GM23338 (cell line): ENCODE data around the gene ANTXR1. TPM values are rescaled to one million over a fixed set of nuclear protein-coding genes. Genes with fewer than 3 reads are reported as not detected.

Experiments used
- ATAC-seq: fragments of 200-7000 bp; cut with Tn5 transposase; 3 replicates; pipeline ENCODE4 v1.9.1; 2020
- DNase-seq: peaks from one replicate; pipeline ENCODE4 v3.0.0-alpha.2; 2015; ENCODE audit warnings: low spot score
- H2AFZ ChIP-seq: fragments of 200-600 bp; sonication (generic); 2 replicates; pipeline ENCODE4 v1.8.0; 2016; ENCODE audit warnings: antibody characterized with exemption, mild to moderate bottlenecking, moderate library complexity
- H3F3A ChIP-seq: fragments of 200-600 bp; sonication (generic); replicated peaks from 2 replicates; pipeline ENCODE4 v1.8.0; 2017; ENCODE audit warnings: antibody characterized with exemption, mixed run types, low read depth
- H3K27ac ChIP-seq: fragments of 200-600 bp; sonication (generic); 2 replicates; pipeline ENCODE4 v1.6.1; 2016; ENCODE audit warnings: low read depth
- H3K27me3 ChIP-seq: fragments of 200-600 bp; sonication (generic); 2 replicates; pipeline ENCODE4 v1.8.0; 2016; ENCODE audit warnings: mild to moderate bottlenecking, mixed run types, moderate library complexity; ENCODE audit not compliant: insufficient read depth
- H3K36me3 ChIP-seq: fragments of 200-600 bp; sonication (generic); 2 replicates; pipeline ENCODE4 v1.8.0; 2016; ENCODE audit warnings: mild to moderate bottlenecking; ENCODE audit not compliant: insufficient read depth
- H3K4me1 ChIP-seq: fragments of 200-600 bp; sonication (generic); 2 replicates; pipeline ENCODE4 v1.8.0; 2016; ENCODE audit warnings: mild to moderate bottlenecking, moderate library complexity; ENCODE audit not compliant: insufficient read depth
- H3K4me2 ChIP-seq: fragments of 200-600 bp; sonication (generic); 2 replicates; pipeline ENCODE4 v1.7.1; 2017; ENCODE audit warnings: mixed run types
- H3K4me3 ChIP-seq: fragments of 200-600 bp; sonication (generic); 2 replicates; pipeline ENCODE4 v1.6.1; 2016; ENCODE audit warnings: mixed run types
- H3K79me2 ChIP-seq: fragments of 200-600 bp; sonication (generic); replicated peaks from 2 replicates; pipeline ENCODE4 v1.8.0; 2017; ENCODE audit warnings: mild to moderate bottlenecking; ENCODE audit not compliant: insufficient read depth
- H3K9me2 ChIP-seq: fragments of 200-600 bp; sonication (generic); 2 replicates; pipeline ENCODE4 v1.8.0; 2017; ENCODE audit not compliant: insufficient read depth
- H4K20me1 ChIP-seq: fragments of 200-600 bp; sonication (generic); replicated peaks from 2 replicates; pipeline ENCODE4 v1.8.0; 2017; ENCODE audit warnings: mild to moderate bottlenecking; ENCODE audit not compliant: insufficient read depth
- H3K27ac Mint-ChIP-seq: 2 replicates; pipeline ENCODE4 v1.8.0; 2020; ENCODE audit warnings: inconsistent platforms, mild to moderate bottlenecking, moderate library complexity, mixed read lengths
- H3K27me3 Mint-ChIP-seq: 3 replicates; pipeline ENCODE4 v1.8.0; 2022; ENCODE audit warnings: low read depth, mild to moderate bottlenecking, moderate library complexity, mixed read lengths, inconsistent platforms; ENCODE audit not compliant: insufficient read depth, poor library complexity
- H3K36me3 Mint-ChIP-seq: 3 replicates; pipeline ENCODE4 v1.8.0; 2021; ENCODE audit warnings: low read depth, mild to moderate bottlenecking, inconsistent platforms, moderate library complexity, mixed read lengths
- H3K4me1 Mint-ChIP-seq: 3 replicates; pipeline ENCODE4 v1.8.0; 2020; ENCODE audit warnings: mild to moderate bottlenecking, inconsistent platforms, mixed read lengths
- H3K4me3 Mint-ChIP-seq: 3 replicates; pipeline ENCODE4 v1.8.0; 2021; ENCODE audit warnings: moderate library complexity, mild to moderate bottlenecking, inconsistent platforms, mixed read lengths
- H3K9me3 Mint-ChIP-seq: 3 replicates; pipeline ENCODE4 v1.8.0; 2020; ENCODE audit warnings: moderate library complexity, mild to moderate bottlenecking, inconsistent platforms, mixed read lengths
- EZH2 ChIP-seq: fragments of 200-600 bp; sonication (generic); IDR thresholded peaks from one replicate; pipeline ENCODE4 v1.8.0; 2017; ENCODE audit warnings: antibody characterized with exemption, mild to moderate bottlenecking, low read depth; ENCODE audit not compliant: unreplicated experiment
- EZH2phosphoT487 ChIP-seq: fragments of 200-600 bp; sonication (generic); IDR thresholded peaks from one replicate; pipeline ENCODE4 v1.8.1; 2018; ENCODE audit warnings: antibody characterized with exemption; ENCODE audit not compliant: unreplicated experiment
- JUNB ChIP-seq: IDR thresholded peaks from one replicate; pipeline ENCODE4 v1.6.1; 2016; ENCODE audit warnings: antibody characterized with exemption; ENCODE audit not compliant: unreplicated experiment
- NANOG ChIP-seq: IDR thresholded peaks from 2 replicates; pipeline ENCODE4 v1.6.1; 2016; ENCODE audit warnings: antibody characterized with exemption, borderline replicate concordance
- STAT1 ChIP-seq: IDR thresholded peaks from one replicate; pipeline ENCODE4 v1.6.1; 2016; ENCODE audit warnings: antibody characterized with exemption; ENCODE audit not compliant: unreplicated experiment
- ZNF114 ChIP-seq: fragments of 250-450 bp; sonication (Bioruptor Pico); IDR thresholded peaks from 2 replicates; pipeline ENCODE4 v1.5.0; 2020; ENCODE audit warnings: mild to moderate bottlenecking, moderate library complexity
- ZNF331 ChIP-seq: fragments of 250-450 bp; sonication (Bioruptor Pico); IDR thresholded peaks from 2 replicates; pipeline ENCODE4 v1.5.0; 2020; ENCODE audit warnings: low read depth, mild to moderate bottlenecking, moderate library complexity
- polyA plus RNA-seq: library from polyadenylated mRNA; unstranded; fragments of >200 nt; fragmentation: Nextera tagmentation; extraction: Ambion mirVana; gene quantifications from 2 replicates; pipeline ENCODE4 v1.2.1, GENCODE V29; 2016
- total RNA-seq: library from RNA; depleted of rRNA; stranded (reverse); fragments of >200 nt; shearing (Covaris generic); gene quantifications from 2 replicates; pipeline ENCODE4 v1.2.3, GENCODE V29; 2014
- TF ChIP-seq, protein P1 (sequence below): IDR thresholded peaks from one replicate; pipeline ENCODE4 v1.6.1; 2018; ENCODE audit warnings: antibody characterized with exemption; ENCODE audit not compliant: unreplicated experiment
- TF ChIP-seq, protein P2 (sequence below), 2 experiments: fragments of 200-600 bp in 1 of 2; sonication (generic) in 1 of 2; conservative IDR thresholded peaks; 2 replicates each; pipeline versions ENCODE4 v1.5.1 to v1.6.1; 2016 to 2017; ENCODE audit warnings: antibody characterized with exemption in 2 of 2, low read depth in 2 of 2, mild to moderate bottlenecking in 2 of 2, moderate library complexity in 1 of 2

Gene ANTXR1
- total and polyA plus RNA-seq, 2 experiments from 2014 or later, result 16.1 to 23.1 TPM

DNA sequence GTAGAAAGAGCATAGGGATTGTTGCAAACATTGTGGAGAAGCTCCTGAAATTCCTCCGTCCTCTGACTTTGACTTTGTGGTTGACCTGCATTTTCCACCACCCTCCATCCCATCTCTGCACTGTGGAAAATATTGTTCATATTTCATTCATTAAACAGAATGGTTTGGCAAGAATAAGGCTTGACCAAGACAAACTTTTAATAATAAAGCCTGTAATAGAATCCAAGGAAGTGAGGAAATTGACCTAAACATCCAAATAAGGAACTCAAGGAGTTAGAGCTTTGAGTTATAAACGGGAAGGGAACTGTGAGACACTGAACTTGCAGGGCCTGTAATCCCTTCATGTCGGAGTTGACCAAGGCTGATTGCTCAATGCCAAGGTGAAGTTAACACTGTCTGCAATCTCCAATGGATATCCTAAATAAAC is 258.9 kb downstream of the ANTXR1 start (continued):
- TF ChIP-seq, protein P1, sequence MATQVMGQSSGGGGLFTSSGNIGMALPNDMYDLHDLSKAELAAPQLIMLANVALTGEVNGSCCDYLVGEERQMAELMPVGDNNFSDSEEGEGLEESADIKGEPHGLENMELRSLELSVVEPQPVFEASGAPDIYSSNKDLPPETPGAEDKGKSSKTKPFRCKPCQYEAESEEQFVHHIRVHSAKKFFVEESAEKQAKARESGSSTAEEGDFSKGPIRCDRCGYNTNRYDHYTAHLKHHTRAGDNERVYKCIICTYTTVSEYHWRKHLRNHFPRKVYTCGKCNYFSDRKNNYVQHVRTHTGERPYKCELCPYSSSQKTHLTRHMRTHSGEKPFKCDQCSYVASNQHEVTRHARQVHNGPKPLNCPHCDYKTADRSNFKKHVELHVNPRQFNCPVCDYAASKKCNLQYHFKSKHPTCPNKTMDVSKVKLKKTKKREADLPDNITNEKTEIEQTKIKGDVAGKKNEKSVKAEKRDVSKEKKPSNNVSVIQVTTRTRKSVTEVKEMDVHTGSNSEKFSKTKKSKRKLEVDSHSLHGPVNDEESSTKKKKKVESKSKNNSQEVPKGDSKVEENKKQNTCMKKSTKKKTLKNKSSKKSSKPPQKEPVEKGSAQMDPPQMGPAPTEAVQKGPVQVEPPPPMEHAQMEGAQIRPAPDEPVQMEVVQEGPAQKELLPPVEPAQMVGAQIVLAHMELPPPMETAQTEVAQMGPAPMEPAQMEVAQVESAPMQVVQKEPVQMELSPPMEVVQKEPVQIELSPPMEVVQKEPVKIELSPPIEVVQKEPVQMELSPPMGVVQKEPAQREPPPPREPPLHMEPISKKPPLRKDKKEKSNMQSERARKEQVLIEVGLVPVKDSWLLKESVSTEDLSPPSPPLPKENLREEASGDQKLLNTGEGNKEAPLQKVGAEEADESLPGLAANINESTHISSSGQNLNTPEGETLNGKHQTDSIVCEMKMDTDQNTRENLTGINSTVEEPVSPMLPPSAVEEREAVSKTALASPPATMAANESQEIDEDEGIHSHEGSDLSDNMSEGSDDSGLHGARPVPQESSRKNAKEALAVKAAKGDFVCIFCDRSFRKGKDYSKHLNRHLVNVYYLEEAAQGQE, result no peak
- TF ChIP-seq EZH2phosphoT487 (no peak), ZNF114 (CRISPR knock-in tag) (no peak), ZNF331 (no peak), NANOG (no peak), STAT1 (no peak), EZH2 (no peak), JUNB (no peak)
- TF ChIP-seq, protein P2, sequence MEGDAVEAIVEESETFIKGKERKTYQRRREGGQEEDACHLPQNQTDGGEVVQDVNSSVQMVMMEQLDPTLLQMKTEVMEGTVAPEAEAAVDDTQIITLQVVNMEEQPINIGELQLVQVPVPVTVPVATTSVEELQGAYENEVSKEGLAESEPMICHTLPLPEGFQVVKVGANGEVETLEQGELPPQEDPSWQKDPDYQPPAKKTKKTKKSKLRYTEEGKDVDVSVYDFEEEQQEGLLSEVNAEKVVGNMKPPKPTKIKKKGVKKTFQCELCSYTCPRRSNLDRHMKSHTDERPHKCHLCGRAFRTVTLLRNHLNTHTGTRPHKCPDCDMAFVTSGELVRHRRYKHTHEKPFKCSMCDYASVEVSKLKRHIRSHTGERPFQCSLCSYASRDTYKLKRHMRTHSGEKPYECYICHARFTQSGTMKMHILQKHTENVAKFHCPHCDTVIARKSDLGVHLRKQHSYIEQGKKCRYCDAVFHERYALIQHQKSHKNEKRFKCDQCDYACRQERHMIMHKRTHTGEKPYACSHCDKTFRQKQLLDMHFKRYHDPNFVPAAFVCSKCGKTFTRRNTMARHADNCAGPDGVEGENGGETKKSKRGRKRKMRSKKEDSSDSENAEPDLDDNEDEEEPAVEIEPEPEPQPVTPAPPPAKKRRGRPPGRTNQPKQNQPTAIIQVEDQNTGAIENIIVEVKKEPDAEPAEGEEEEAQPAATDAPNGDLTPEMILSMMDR (conservative IDR thresholded peaks at IDR 0.05; ENCODE audit: low read depth in 2 of 2), result no peak

DNA sequence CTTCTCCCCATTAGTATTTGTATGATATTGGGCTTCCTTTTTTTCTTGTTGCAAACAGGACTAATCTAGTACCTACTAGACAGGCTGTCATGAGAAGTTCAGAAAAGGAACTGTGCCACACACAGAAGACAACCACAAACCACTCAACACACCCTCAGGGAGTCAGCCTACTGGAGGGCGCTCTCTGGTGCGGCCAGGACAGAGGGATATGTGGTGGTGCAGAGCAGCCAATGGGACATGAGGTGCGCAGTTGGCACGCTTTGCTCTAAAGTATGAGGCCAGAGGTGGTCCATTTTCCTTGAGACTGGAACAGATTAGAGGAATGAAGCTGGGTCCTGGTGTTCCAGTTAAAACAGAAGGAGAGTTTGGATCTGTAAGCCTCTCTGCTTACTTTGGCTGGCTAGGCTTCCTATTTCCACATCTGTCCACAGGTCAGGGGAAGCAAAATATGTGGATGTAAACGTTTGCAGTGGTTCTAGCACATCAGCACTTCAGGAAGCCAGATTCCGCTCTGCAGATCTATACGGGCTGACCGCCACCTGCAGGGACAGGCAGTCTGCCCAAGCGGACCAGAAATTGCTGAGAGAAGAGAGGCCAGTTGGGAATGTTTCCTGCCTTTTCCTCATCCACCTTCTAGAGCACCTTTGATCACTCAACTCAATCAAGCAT is 260.0 kb downstream of the ANTXR1 start:
- no peaks in the 10 kb centered on the region for H3K36me3 Mint-ChIP-seq
- H3K27me3 Mint-ChIP-seq, result peaks cover 2% of the 10 kb centered on the region
- peak overlapping the region; percentile 45; the same call in 1 of the 2 replicates for H2AFZ ChIP-seq
- DNase-seq, result peak; percentile 39
- H3K36me3 ChIP-seq, result no peaks in the 10 kb centered on the region
- no peak overlapping the region for H3K4me2 ChIP-seq
- H3K9me3 Mint-ChIP-seq, result no peaks in the 10 kb centered on the region
- peaks cover 3% of the 10 kb centered on the region; the same call in 1 of the 2 replicates for H3K4me1 ChIP-seq
- no peak overlapping the region for H3K27ac Mint-ChIP-seq
- H3K9me2 ChIP-seq, result no peaks in the 10 kb centered on the region
- no peak overlapping the region for H3K27ac ChIP-seq
- no peaks in the 10 kb centered on the region for H4K20me1 ChIP-seq
- H3K4me3 ChIP-seq, result no peak overlapping the region
- no peaks in the 10 kb centered on the region for H3K79me2 ChIP-seq
- no peaks in the 10 kb centered on the region for H3F3A ChIP-seq
- H3K4me3 Mint-ChIP-seq, result no peak overlapping the region
- no peaks in the 10 kb centered on the region for H3K27me3 ChIP-seq
- H3K4me1 Mint-ChIP-seq, result no peaks in the 10 kb centered on the region; the same call in 2 of the 3 replicates
- ATAC-seq, result no peak
- TF ChIP-seq, protein P2 (conservative IDR thresholded peaks at IDR 0.05; ENCODE audit: low read depth in 2 of 2), result peak; percentile 22 to 55; a peak in 2 of 4 replicates
- TF ChIP-seq EZH2phosphoT487, result no peak
